C4-2B (cell line): Measurements from ENCODE around the gene LTBP2.

Experiments used
- ZFX ChIP-seq: fragments of 450-650 bp; IDR thresholded peaks from 2 replicates; pipeline ENCODE4 v1.6.1; 2017
- TF ChIP-seq, protein P1 (sequence below): fragments of 450-650 bp; conservative IDR thresholded peaks from 2 replicates; pipeline ENCODE4 v1.5.1; 2017; ENCODE audit warnings: mild to moderate bottlenecking

DNA sequence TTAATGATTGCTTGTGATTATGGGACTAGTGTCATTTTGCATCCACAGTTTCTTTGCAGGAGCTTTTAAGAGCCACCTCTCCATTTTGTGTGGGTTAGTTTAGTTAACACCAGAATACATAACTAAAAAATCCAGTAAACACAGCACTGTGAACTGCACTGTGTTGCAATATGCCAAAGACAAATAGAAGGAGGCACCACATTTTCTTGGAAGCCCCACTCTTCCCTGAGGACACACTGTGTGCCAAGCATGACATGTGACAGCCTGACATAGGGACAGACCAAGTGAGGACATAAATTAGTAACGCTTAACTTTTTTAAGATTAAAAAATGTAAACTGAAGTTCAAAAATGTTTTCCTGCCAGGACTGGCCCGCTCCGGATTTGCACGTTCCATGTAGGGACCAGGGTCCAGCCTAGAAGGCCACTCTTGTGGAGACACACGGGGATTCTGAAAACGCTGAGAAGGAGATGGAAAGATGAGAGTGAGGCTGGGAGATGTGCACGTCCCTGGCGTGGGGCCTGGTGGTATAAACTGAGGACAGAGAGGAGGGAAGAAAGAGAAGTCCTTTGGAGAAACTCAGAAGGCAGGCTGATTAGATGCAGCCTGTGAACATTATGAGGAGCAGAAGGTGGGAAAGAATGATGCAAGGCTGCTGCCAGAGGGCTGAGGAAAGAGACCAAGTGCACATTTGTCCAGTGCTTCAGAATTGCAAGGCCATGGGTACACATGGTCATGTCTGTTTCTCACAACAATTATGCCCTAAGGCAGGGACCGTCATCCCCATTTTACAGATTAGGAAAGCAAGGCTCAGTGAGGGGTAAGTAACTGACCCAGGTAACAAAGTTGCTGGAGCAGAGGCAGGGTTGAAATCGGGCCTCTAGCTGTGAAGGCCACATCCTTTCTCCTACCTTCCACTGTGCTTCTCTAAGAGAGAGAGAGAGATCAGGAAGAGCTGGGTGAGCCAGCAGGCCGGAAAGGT lies 73.3 kb downstream of the LTBP2 start:
- TF ChIP-seq, protein P1, sequence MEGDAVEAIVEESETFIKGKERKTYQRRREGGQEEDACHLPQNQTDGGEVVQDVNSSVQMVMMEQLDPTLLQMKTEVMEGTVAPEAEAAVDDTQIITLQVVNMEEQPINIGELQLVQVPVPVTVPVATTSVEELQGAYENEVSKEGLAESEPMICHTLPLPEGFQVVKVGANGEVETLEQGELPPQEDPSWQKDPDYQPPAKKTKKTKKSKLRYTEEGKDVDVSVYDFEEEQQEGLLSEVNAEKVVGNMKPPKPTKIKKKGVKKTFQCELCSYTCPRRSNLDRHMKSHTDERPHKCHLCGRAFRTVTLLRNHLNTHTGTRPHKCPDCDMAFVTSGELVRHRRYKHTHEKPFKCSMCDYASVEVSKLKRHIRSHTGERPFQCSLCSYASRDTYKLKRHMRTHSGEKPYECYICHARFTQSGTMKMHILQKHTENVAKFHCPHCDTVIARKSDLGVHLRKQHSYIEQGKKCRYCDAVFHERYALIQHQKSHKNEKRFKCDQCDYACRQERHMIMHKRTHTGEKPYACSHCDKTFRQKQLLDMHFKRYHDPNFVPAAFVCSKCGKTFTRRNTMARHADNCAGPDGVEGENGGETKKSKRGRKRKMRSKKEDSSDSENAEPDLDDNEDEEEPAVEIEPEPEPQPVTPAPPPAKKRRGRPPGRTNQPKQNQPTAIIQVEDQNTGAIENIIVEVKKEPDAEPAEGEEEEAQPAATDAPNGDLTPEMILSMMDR = no peak
- TF ChIP-seq ZFX = no peak
